Measurements from ENCODE around the gene TGM2.

DNA sequence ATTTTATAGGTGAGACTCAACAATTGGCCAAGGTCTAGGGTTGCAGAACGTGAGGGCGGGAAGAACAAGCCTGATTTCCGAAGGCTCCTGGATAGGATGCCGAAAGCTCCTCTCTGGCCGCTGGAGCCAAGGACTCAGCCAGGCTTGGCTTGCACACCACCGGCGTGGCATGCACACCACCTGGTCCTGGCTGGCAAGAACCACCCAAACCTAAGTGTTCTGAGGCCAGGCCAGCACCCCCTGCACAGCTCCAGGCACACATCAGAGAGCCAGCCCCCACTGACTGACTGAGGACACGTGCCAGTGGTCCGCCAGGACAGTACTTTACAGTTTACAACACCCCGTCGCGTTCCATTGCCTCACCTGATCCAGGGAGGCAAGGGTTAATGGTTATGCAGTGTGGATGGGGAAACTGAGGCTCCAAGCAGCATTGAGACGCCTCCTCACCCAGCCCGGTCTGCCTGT lies 414 bp downstream of the TGM2 start:
- TF ChIP-seq GATA2 (IDR thresholded peaks at IDR 0.05; ENCODE audit: low read depth, low read length) (no peak), GATA3 (IDR thresholded peaks at IDR 0.05; ENCODE audit: low read depth, low read length) (no peak)
